ENCODE measurements around the gene MKNK2.

MKNK2 gene

GRCh38 chr19:2014731-2015607 lies 36.1 kb downstream of the MKNK2 start:
- FAIRE-seq (no peak), DNase-seq (ENCODE audit: insufficient read length, low spot score) (no peak)
- no peak for TF ChIP-seq CTCF (IDR thresholded peaks at IDR 0.05; ENCODE audit: insufficient read depth, missing control alignments)

GRCh38 chr19:2014131-2014571 lies 36.9 kb downstream of the MKNK2 start:
- FAIRE-seq (no peak), DNase-seq (ENCODE audit: insufficient read length, low spot score) (no peak)
- TF ChIP-seq CTCF (IDR thresholded peaks at IDR 0.05; ENCODE audit: insufficient read depth, missing control alignments): no peak

- DNase-seq (ENCODE audit: insufficient read length, low spot score) (no peak), FAIRE-seq (no peak)
- no peak for TF ChIP-seq CTCF (IDR thresholded peaks at IDR 0.05; ENCODE audit: insufficient read depth, missing control alignments)
Observed at GRCh38 chr19:2013683-2013961, 37.4 kb downstream of the MKNK2 start.

- FAIRE-seq: no peak
- DNase-seq (ENCODE audit: insufficient read length, low spot score): no peak
- TF ChIP-seq CTCF (IDR thresholded peaks at IDR 0.05; ENCODE audit: insufficient read depth, missing control alignments): no peak
Observed at GRCh38 chr19:2012941-2013682, 37.9 kb downstream of the MKNK2 start.

GRCh38 chr19:2011169-2011568 lies 39.9 kb downstream of the MKNK2 start:
- TF ChIP-seq CTCF (IDR thresholded peaks at IDR 0.05; ENCODE audit: insufficient read depth, missing control alignments): no peak
- DNase-seq (ENCODE audit: insufficient read length, low spot score) (no peak), FAIRE-seq (no peak)

GRCh38 chr19:2010135-2010668 lies 40.8 kb downstream of the MKNK2 start:
- no peak for FAIRE-seq
- DNase-seq (ENCODE audit: insufficient read length, low spot score): no peak
- TF ChIP-seq CTCF (IDR thresholded peaks at IDR 0.05; ENCODE audit: insufficient read depth, missing control alignments): no peak
